Progenitor cell of endocrine pancreas (in vitro differentiated cells): ENCODE results near the gene COL5A2. TPM values are rescaled to one million over a fixed set of nuclear protein-coding genes. Genes with fewer than 3 reads are reported as not detected.

Experiments
- DNase-seq: peaks from one replicate; pipeline ENCODE4 v3.0.0; 2021; ENCODE audit warnings: low spot score; ENCODE audit not compliant: unreplicated experiment
- H3K27ac Mint-ChIP-seq: 2 replicates; pipeline ENCODE4 v1.8.0; 2021; ENCODE audit warnings: mild to moderate bottlenecking, moderate library complexity, mixed read lengths
- H3K27me3 Mint-ChIP-seq: 2 replicates; pipeline ENCODE4 v1.8.0; 2021; ENCODE audit warnings: mixed read lengths
- H3K36me3 Mint-ChIP-seq: 2 replicates; pipeline ENCODE4 v1.8.0; 2022; ENCODE audit warnings: mixed read lengths; ENCODE audit not compliant: insufficient read depth
- H3K4me1 Mint-ChIP-seq: 2 replicates; pipeline ENCODE4 v1.8.0; 2021; ENCODE audit warnings: low read depth, mixed read lengths
- H3K4me3 Mint-ChIP-seq: 2 replicates; pipeline ENCODE4 v1.8.0; 2021; ENCODE audit warnings: low read depth, mild to moderate bottlenecking, moderate library complexity, mixed read lengths
- H3K9me3 Mint-ChIP-seq: 2 replicates; pipeline ENCODE4 v1.8.0; 2021; ENCODE audit warnings: low read depth, mixed read lengths
- total RNA-seq: library from RNA; stranded (reverse); gene quantifications from 2 replicates; pipeline ENCODE4 v1.2.1, GENCODE V29; 2021
- TF ChIP-seq, protein P1 (sequence below): fragments of 200-600 bp; sonication (generic); IDR thresholded peaks from one replicate; pipeline ENCODE4 v1.5.0; 2021; ENCODE audit warnings: antibody characterized with exemption, mild to moderate bottlenecking; ENCODE audit not compliant: unreplicated experiment

COL5A2 gene
- total RNA-seq, 1 donor from 2014 or later: 4.5 TPM

DNA sequence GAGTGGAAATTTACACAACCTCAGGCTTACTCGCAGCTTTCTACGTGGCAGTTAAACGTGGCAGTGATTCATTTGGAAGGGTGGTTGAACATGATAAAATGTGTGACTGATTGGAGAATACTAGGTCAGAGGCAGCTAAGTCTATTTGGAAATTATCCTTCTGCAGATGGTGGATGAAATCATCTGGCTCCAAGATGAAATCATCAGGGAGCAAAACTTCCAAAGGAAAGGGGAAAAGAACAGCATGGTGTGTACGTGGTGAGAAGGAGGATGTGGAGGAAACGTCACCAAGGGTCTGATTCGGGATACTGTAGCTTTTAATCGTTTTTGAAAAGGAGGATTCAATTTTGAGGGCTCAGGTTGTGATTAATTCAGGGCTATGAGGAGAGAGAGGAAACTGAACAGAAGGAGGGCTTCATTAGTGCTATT, 157.5 kb downstream of the COL5A2 start:
- no peaks in the 10 kb centered on the region for H3K9me3 Mint-ChIP-seq
- DNase-seq: no peak
- no peak overlapping the region for H3K4me3 Mint-ChIP-seq
- H3K27ac Mint-ChIP-seq: no peak overlapping the region
- H3K27me3 Mint-ChIP-seq: no peaks in the 10 kb centered on the region
- H3K4me1 Mint-ChIP-seq: no peaks in the 10 kb centered on the region
- TF ChIP-seq, protein P1, sequence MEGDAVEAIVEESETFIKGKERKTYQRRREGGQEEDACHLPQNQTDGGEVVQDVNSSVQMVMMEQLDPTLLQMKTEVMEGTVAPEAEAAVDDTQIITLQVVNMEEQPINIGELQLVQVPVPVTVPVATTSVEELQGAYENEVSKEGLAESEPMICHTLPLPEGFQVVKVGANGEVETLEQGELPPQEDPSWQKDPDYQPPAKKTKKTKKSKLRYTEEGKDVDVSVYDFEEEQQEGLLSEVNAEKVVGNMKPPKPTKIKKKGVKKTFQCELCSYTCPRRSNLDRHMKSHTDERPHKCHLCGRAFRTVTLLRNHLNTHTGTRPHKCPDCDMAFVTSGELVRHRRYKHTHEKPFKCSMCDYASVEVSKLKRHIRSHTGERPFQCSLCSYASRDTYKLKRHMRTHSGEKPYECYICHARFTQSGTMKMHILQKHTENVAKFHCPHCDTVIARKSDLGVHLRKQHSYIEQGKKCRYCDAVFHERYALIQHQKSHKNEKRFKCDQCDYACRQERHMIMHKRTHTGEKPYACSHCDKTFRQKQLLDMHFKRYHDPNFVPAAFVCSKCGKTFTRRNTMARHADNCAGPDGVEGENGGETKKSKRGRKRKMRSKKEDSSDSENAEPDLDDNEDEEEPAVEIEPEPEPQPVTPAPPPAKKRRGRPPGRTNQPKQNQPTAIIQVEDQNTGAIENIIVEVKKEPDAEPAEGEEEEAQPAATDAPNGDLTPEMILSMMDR: no peak
- H3K36me3 Mint-ChIP-seq: no peaks in the 10 kb centered on the region

DNA sequence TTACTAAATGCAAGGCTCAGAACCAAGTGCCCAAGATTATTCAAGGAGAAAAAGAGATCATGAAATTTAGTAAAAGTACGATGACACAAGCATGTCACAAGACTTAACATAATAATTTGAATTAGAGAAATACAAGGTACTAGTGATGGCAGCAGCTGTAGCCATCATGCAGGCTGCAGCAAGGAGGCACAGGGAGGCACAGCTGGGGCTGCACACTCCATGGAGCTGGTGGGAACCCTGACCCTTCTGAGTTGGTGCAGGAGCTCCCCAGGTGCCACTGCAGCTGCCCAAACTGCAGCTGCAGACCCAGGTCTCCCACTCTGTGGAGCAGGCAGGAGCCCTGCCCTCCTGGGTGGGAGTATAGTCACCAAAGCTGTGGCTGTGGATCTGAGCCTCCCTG, 159.4 kb downstream of the COL5A2 start:
- Mint-ChIP-seq H3K4me1 (no peaks in the 10 kb centered on the region), H3K9me3 (no peaks in the 10 kb centered on the region), H3K27ac (no peak overlapping the region), H3K36me3 (no peaks in the 10 kb centered on the region), H3K4me3 (no peak overlapping the region), H3K27me3 (no peaks in the 10 kb centered on the region)
- no peak for DNase-seq
- TF ChIP-seq, protein P1: no peak

DNA sequence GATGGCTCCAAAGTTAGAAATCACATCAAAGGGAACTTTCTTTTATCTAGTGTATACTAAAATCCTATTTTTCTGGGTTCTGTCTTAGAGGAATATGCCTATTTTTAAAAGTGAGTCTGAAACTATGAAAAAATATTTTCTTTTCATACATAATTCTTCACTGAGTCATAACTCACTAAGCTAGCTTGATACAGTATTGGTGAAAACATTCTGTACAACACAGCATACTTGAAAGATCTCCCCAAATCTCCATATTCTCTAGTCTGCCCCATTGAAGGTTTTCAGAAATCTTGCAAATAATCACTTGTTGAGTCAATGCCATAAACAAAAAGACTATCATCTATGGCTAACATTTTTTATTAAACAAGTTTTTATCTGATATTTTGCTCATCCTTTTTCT, 160.9 kb downstream of the COL5A2 start:
- no peak overlapping the region for H3K4me3 Mint-ChIP-seq
- H3K27me3 Mint-ChIP-seq: no peaks in the 10 kb centered on the region
- no peak for DNase-seq
- no peaks in the 10 kb centered on the region for H3K36me3 Mint-ChIP-seq
- no peak overlapping the region for H3K27ac Mint-ChIP-seq
- no peaks in the 10 kb centered on the region for H3K9me3 Mint-ChIP-seq
- H3K4me1 Mint-ChIP-seq: no peaks in the 10 kb centered on the region
- TF ChIP-seq, protein P1: no peak

DNA sequence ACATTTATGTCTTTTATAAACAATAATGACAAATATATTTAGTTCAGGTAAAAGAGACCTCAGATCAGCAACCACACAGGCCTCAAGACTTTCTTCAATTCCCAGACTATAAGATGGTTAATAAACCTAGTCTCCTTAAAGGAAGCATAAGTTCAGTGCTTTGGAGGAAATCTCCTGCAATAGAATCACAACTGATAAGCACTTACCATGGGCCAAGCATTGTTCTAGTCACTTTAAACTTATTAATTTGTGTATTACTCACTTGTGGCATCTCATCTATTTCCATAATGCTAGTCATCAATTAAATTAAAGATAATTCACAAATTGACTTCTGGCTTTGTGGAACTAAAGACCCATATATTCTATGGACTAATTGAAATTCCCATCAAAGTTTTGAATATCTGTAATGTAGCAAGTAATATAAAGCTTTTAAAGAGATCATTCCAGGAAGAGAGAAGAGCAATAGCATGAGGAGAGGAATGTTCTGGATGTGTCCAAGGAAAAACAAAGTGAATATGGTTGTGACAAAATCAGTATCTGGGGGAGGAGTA, 163.2 kb downstream of the COL5A2 start:
- no peaks in the 10 kb centered on the region for H3K36me3 Mint-ChIP-seq
- TF ChIP-seq, protein P1: no peak
- no peaks in the 10 kb centered on the region for H3K27me3 Mint-ChIP-seq
- no peak overlapping the region for H3K4me3 Mint-ChIP-seq
- no peaks in the 10 kb centered on the region for H3K9me3 Mint-ChIP-seq
- no peaks in the 10 kb centered on the region for H3K4me1 Mint-ChIP-seq
- no peak overlapping the region for H3K27ac Mint-ChIP-seq
- DNase-seq: no peak

DNA sequence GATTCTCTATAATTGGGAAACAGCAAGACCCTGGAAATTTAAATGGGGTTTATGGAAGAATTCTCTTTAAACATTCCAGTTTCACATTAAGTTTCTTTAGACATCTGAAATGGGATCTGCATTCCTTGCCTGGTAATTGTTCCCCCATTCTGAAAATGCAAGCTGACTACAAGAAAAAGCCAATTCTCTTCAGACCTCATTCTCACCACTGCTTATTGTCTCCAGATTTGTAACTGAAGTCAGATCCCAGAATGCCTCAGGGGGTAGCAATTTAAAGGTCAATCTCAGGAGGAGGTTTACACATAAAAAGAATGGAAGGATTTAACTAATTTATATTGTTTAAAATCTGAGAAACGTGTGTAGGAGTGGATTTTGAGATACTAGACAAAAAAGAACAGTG, 164.2 kb downstream of the COL5A2 start:
- Mint-ChIP-seq H3K9me3 (no peaks in the 10 kb centered on the region), H3K36me3 (no peaks in the 10 kb centered on the region), H3K4me1 (no peaks in the 10 kb centered on the region), H3K27ac (no peak overlapping the region), H3K27me3 (no peaks in the 10 kb centered on the region), H3K4me3 (no peak overlapping the region)
- no peak for DNase-seq
- TF ChIP-seq, protein P1: no peak
